Esophagus squamous epithelium (tissue), 5 donors: Measurements from ENCODE around the gene MPG. TPM values are rescaled to one million over a fixed set of nuclear protein-coding genes. Genes with fewer than 3 reads are reported as not detected.

Source experiments
- DNase-seq: peaks from one replicate; lab custom pipeline; 2025; lab: John Stamatoyannopoulos, UW
- H3K27ac ChIP-seq, 4 donors: fragments of 200-600 bp; sonication (generic); one replicate each; pipeline ENCODE4 v1.5.1; 2016 to 2019; ENCODE audit warnings: mild to moderate bottlenecking in 1 of 4
- H3K27me3 ChIP-seq, 4 donors: fragments of 200-600 bp; sonication (generic); 1 replicate in 3 of 4; 2 replicates in 1 of 4; pipeline versions ENCODE4 v1.5.1 to v1.6.0; 2017 to 2021; ENCODE audit warnings: antibody characterized with exemption in 1 of 4
- H3K36me3 ChIP-seq, 3 donors: fragments of 200-600 bp; sonication (generic); one replicate each; pipeline ENCODE4 v1.5.1; 2016 to 2019
- H3K4me1 ChIP-seq, 3 donors: fragments of 200-600 bp; sonication (generic); one replicate each; pipeline ENCODE4 v1.5.1; 2017 to 2019
- H3K4me3 ChIP-seq, 4 donors: fragments of 200-600 bp; sonication (generic); 1 replicate in 3 of 4; 2 replicates in 1 of 4; pipeline ENCODE4 v1.5.1; 2016 to 2019; ENCODE audit warnings: mild to moderate bottlenecking in 2 of 4, moderate library complexity in 1 of 4
- H3K9me3 ChIP-seq, 3 donors: fragments of 200-600 bp; sonication (generic); one replicate each; pipeline ENCODE4 v1.5.1; 2016 to 2019
- POLR2A ChIP-seq, 4 donors: fragments of 450-650 bp; IDR thresholded peaks; one replicate each; pipeline ENCODE4 v1.6.1; 2017; ENCODE audit warnings: antibody characterized with exemption in 4 of 4, mild to moderate bottlenecking in 4 of 4, moderate library complexity in 3 of 4
- WGBS, 2 donors: methylation state at CpG; one replicate each; pipeline ENCODE4 v1.1.5; 2018; 5-methylcytosine and 5-hydroxymethylcytosine counted together
- intact Hi-C: fragments of 100-400 bp; cut with DNase I; formaldehyde crosslinking; loops from one replicate; pipeline ENCODE4 v1.15.0; 2022
- total RNA-seq, 4 donors: library from RNA; depleted of rRNA; stranded (reverse); fragments of >200 nt; gene quantifications; one replicate each; pipeline ENCODE4 v1.1.0, GENCODE V29; 2016
- TF ChIP-seq, protein P1 (sequence below), 6 experiments: fragments of 450-650 bp in 4 of 6; fragments of 200-600 bp in 2 of 6; sonication (generic) in 2 of 6; IDR thresholded peaks; one replicate each; pipeline ENCODE4 v1.5.1; 2016 to 2019; ENCODE audit warnings: antibody characterized with exemption in 6 of 6, mild to moderate bottlenecking in 4 of 6, moderate library complexity in 4 of 6
- donor health status: DM: yes; HTN: yes; CAD: no.

Gene MPG
- total RNA-seq, 4 donors from 2014 or later: 47.4 to 72.1 (median 68.3) TPM

DNA sequence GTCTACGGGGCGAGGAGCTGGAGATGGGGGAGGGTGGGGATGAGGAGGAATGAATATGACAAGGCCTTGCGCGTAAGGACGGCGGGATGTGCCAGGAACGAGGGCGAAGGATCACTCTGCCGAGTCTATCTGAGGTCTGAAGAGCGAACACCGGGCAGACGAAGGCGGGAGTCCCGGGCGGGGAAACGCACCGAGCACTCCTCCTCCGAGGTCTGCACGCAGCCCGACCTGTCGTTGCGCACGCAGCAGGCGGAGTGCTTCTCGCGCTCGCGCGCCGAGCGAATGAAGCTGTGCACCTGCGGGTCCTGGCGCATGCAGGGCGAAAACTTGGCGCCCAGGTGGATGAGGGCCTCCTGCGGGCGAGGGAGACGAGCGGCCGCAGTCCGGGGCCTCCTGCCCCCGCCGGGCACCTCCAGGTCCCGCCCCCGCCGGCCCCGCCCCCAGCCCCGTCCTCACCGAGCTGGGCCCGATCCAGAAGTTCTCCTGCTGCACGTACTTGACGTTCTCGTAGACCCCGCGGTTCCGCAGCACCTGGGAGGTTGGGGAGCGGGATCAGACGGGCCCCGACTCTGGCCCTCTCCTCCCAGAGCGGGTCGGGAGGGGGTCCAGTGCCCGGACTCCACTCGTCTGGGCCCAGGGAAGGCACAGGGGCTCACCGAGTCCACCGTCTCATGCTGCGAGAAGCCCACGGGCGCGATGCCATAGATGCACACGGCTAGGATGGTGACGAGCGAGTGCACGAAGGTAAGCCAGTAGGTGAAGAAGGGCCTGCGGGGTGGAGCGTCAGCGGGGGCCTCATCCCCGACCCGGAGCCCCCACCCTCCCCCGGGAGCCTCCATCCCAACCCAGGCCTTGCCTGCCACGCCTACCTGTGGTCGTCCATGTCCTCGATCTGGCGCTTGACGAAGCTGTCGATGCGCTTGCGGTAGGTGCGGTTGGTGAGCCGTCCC is 16.8 kb upstream of the MPG start:
- Histone ChIP-seq H3K36me3 (peaks cover 53 to 90% (median 66%) of the 10 kb centered on the region in 3 donors), H3K9me3 (no peaks in the 10 kb centered on the region), H3K4me1 (peaks cover 0 to 11% (median 4%) of the 10 kb centered on the region in 3 donors), H3K27ac (no peak overlapping the region), H3K4me3 (no peak overlapping the region), H3K27me3 (no peaks in the 10 kb centered on the region)
- intact Hi-C loops: no loop called here
- DNase-seq: no peak
- TF ChIP-seq, protein P1, sequence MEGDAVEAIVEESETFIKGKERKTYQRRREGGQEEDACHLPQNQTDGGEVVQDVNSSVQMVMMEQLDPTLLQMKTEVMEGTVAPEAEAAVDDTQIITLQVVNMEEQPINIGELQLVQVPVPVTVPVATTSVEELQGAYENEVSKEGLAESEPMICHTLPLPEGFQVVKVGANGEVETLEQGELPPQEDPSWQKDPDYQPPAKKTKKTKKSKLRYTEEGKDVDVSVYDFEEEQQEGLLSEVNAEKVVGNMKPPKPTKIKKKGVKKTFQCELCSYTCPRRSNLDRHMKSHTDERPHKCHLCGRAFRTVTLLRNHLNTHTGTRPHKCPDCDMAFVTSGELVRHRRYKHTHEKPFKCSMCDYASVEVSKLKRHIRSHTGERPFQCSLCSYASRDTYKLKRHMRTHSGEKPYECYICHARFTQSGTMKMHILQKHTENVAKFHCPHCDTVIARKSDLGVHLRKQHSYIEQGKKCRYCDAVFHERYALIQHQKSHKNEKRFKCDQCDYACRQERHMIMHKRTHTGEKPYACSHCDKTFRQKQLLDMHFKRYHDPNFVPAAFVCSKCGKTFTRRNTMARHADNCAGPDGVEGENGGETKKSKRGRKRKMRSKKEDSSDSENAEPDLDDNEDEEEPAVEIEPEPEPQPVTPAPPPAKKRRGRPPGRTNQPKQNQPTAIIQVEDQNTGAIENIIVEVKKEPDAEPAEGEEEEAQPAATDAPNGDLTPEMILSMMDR (IDR thresholded peaks at IDR 0.05): no peak
- no peak for TF ChIP-seq POLR2A (IDR thresholded peaks at IDR 0.05)
- WGBS, 2 donors: 88 to 91% methylated on average over 30 to 39 of the region's 89 CpGs

DNA sequence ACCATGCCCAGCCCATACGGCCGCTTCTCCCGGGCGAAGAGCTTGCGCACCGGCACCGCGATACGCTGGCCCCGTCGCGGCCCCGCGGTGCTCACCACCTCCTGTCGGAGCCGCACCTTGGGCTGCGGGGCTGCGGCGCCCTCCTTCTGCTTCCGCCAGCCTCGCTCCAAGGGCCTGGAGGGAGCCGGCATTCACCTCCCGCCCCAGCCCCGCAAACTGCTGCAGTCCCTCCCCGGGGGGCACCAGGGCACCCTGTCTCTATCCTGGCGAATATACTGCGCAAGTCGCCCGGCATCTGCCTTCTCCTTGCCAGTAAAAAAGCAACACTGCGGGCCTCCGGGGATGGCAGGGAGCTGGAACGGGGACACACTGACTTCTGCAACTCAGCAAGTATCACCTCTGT is 16.1 kb upstream of the MPG start:
- Histone ChIP-seq H3K4me3 (no peak overlapping the region), H3K27ac (no peak overlapping the region), H3K27me3 (no peaks in the 10 kb centered on the region), H3K4me1 (peaks cover 0 to 18% (median 9%) of the 10 kb centered on the region in 3 donors), H3K36me3 (peaks cover 53 to 83% (median 59%) of the 10 kb centered on the region in 3 donors), H3K9me3 (no peaks in the 10 kb centered on the region)
- no peak for DNase-seq
- TF ChIP-seq, protein P1 (IDR thresholded peaks at IDR 0.05): no peak
- TF ChIP-seq POLR2A (IDR thresholded peaks at IDR 0.05): no peak
- 95 to 96% methylated on average over 4 to 24 of the region's 32 CpGs for WGBS, 2 donors
- intact Hi-C loops: no loop called here

DNA sequence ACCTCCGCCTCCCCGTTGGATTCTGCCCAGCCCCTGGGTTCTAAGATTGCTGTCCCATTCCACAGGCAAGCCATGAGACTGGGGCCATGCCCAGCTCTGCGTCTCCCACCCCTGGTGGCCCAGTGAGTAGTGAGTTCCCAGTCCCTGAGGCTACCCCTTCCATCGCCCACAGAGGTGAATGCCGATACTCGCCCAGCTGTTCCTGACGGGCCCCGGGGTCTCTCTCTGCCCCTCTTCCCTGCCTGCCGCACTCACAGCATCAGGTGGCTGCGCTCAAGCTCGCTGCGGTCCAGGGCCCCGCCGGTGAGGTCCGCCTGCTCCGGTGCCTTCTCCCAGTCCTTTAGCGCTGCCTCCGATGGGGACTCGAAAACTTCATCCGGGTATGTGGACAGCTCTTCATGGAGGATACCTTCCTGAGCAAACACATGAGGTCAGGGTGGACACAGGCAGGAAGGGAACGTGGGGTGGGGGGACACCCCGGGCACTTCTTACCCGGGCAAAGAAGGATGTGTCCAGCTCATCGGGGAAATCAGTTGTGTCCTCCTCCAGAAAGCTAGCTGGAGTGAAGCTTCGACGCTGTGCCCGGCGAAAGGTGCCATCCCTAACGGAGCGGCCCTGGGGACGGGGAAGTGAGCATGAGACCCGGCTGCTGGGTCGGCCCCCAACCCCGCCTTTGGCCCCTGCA is 15.6 kb upstream of the MPG start:
- intact Hi-C loops: no loop called here
- Histone ChIP-seq H3K27ac (no peak overlapping the region), H3K36me3 (peaks cover 53 to 77% (median 54%) of the 10 kb centered on the region in 3 donors), H3K27me3 (no peaks in the 10 kb centered on the region), H3K9me3 (no peaks in the 10 kb centered on the region), H3K4me3 (no peak overlapping the region), H3K4me1 (peaks cover 0 to 24% (median 9%) of the 10 kb centered on the region in 3 donors)
- 83 to 94% methylated on average over 11 to 20 of the region's 34 CpGs for WGBS, 2 donors
- TF ChIP-seq, protein P1 (IDR thresholded peaks at IDR 0.05): no peak
- TF ChIP-seq POLR2A (IDR thresholded peaks at IDR 0.05): no peak
- DNase-seq: no peak

DNA sequence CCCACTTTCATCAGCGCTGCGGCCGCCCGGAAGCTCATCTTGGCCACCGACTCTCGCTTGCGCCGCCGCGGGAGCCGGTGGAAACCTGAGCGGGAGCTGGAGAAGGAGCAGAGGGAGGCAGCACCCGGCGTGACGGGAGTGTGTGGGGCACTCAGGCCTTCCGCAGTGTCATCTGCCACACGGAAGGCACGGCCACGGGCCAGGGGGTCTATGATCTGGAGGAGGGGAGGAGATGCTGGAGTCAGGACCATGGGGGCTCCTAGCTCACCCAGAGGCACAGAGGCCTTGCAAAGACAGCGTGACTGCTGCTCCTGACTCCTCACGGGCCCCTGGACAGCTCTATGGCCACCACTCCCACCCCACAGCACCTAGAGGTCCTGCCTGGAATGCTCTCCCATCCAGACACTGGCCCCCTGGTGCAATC is 15.0 kb upstream of the MPG start:
- H3K36me3 ChIP-seq: peaks cover 49 to 72% (median 53%) of the 10 kb centered on the region in 3 donors
- no peaks in the 10 kb centered on the region for H3K27me3 ChIP-seq
- H3K27ac ChIP-seq: no peak overlapping the region
- no peak overlapping the region for H3K4me3 ChIP-seq
- H3K4me1 ChIP-seq: peaks cover 0 to 29% (median 10%) of the 10 kb centered on the region in 3 donors
- DNase-seq: no peak
- WGBS, 2 donors: 95% methylated on average over 4 of the region's 21 CpGs; no CpG with 5 or more reads in 1 of the 2 donors
- H3K9me3 ChIP-seq: no peaks in the 10 kb centered on the region
- intact Hi-C loops: no loop called here
- TF ChIP-seq, protein P1 (IDR thresholded peaks at IDR 0.05): no peak
- TF ChIP-seq POLR2A (IDR thresholded peaks at IDR 0.05): no peak
